ENCODE data around the gene AP5B1. TPM values are rescaled to one million over a fixed set of nuclear protein-coding genes. Genes with fewer than 3 reads are reported as not detected.

AP5B1 gene
- total RNA-seq, 4 donors from 2014 or later: 15.4 to 32.8 (median 30.9) TPM

- TF ChIP-seq, protein P1, sequence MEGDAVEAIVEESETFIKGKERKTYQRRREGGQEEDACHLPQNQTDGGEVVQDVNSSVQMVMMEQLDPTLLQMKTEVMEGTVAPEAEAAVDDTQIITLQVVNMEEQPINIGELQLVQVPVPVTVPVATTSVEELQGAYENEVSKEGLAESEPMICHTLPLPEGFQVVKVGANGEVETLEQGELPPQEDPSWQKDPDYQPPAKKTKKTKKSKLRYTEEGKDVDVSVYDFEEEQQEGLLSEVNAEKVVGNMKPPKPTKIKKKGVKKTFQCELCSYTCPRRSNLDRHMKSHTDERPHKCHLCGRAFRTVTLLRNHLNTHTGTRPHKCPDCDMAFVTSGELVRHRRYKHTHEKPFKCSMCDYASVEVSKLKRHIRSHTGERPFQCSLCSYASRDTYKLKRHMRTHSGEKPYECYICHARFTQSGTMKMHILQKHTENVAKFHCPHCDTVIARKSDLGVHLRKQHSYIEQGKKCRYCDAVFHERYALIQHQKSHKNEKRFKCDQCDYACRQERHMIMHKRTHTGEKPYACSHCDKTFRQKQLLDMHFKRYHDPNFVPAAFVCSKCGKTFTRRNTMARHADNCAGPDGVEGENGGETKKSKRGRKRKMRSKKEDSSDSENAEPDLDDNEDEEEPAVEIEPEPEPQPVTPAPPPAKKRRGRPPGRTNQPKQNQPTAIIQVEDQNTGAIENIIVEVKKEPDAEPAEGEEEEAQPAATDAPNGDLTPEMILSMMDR (IDR thresholded peaks at IDR 0.05): no peak
- ATAC-seq (ENCODE audit: low FRiP score) (no peak), DNase-seq (ENCODE audit: low spot score) (no peak)
Observed at GRCh38 chr11:65777821-65778361, 2.9 kb downstream of the AP5B1 start.

DNA sequence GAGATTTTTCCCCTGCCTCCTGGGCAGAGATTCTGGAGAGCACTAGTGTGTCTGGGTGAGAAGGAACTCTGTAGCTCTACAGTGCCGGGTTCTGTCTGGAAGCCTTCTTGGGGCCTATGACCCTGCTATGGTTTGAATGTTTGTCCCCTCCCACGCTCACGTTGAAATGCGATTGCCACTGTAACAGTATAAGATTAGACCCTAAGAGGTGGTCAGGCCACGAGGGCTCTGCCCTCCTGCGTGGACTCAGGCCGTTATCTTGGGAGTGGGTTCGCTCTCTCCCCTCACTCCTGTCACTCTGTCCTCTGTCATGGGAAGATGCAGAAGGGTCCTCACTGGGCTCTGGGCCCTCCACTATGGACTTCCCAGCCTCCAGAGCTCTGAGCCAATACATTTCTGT lies 3.5 kb downstream of the AP5B1 start:
- TF ChIP-seq, protein P1 (IDR thresholded peaks at IDR 0.05): no peak
- ATAC-seq (ENCODE audit: low FRiP score) (no peak), DNase-seq (ENCODE audit: low spot score) (no peak)

- DNase-seq (ENCODE audit: low spot score): no peak
- ATAC-seq (ENCODE audit: low FRiP score): no peak
- TF ChIP-seq, protein P1 (IDR thresholded peaks at IDR 0.05): no peak
Observed at GRCh38 chr11:65776710-65777141, 4.0 kb downstream of the AP5B1 start.

DNA sequence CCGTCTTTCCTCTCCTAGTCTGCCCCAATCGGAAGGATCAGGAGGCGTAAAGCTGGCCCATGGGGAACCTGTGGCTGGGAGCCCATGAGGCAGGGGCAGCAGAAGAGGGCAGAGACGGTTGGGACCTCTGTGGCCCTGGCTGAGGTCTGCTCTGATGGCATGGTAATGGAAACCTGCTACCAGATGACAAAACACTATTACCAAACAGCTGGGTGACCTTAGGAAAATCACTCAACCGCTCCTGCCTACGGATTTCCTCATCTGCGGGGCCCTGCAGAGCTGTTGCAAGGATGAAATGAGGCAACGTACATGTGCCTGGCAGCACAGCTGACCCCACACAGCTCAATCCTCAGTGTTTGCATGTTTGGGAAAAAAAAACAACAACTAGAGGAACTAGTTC lies 4.6 kb downstream of the AP5B1 start:
- no peak for DNase-seq (ENCODE audit: low spot score)
- no peak for ATAC-seq (ENCODE audit: low FRiP score)
- TF ChIP-seq, protein P1 (IDR thresholded peaks at IDR 0.05): no peak

DNA sequence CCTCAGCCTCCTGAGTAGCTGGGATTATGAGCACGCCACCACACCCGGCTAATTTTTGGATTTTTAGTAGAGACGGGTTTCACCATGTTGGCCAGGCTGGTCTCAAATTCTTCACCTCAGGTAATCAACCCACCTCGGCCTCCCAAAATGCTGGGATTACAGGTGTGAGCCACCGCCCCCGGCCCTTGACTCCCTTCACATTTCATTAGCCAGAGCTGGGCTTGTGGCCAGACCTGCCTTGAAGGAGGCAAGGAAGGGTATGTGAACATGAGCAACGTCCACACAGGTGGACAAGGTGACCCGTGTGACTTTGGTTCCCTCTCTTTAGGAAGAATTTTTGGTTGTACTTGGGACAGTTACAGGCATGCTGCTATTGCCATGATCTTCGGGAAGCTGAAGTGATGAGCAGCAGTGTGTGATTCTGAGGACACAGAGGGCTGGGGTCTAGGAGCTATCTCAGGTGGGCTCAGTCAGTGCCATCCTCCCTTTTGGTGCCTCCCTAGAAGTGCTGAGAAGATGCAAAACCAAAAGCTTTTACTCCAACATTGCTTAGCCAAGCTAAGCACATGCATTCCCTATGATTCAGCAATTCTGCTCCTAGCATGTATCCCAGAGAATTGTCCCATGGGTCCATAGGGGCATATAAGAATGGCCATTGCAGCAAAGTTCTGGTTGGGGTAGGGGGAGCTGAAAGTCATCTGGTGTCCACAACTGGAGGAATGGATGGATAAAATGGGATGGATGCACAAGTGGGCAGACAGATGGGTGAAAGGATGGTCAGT lies 6.1 kb downstream of the AP5B1 start:
- ATAC-seq (ENCODE audit: low FRiP score) (no peak), DNase-seq (ENCODE audit: low spot score) (no peak)
- TF ChIP-seq, protein P1 (IDR thresholded peaks at IDR 0.05): no peak

- ATAC-seq (ENCODE audit: low FRiP score) (no peak), DNase-seq (ENCODE audit: low spot score) (no peak)
- TF ChIP-seq, protein P1 (IDR thresholded peaks at IDR 0.05): no peak
Observed at GRCh38 chr11:65773784-65774411, 6.9 kb downstream of the AP5B1 start.

Measured in omental fat pad (tissue), 4 donors.